ENCODE results near the gene FUBP3.

DNA sequence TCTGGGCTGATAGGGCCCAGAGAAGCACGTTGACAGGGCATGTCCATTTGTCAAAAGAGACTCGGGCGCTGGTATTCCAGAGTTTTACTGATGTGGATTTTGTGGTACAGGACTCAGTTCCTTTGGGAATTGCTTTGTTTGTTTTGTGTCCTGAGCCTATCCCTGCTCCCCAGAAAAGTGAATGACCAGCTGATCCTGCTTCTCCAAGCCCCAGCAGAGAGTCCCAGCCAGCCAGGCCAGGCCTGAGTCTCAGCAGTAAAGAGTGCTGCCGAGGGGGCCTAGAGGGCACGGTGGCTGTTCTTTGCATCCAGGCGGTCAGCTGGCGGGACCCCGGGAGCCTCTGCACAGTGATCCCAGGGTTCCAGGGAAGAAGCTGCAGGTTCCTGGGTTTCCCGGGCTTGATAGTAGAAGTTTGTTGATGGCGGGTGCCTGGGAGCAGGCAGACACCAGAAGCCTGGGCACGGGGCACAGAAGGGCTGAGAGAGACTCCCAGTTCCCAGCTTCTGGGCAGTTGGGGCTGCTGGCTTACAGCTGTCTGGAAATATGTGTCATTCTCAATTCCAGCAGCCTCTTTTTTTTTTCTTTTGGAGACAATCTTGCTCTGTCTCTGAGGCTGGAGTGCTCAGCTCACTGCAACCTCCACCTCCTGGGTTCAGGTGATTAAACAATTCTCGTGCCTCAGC is 93.7 kb downstream of the FUBP3 start:
- TF ChIP-seq, protein P1, sequence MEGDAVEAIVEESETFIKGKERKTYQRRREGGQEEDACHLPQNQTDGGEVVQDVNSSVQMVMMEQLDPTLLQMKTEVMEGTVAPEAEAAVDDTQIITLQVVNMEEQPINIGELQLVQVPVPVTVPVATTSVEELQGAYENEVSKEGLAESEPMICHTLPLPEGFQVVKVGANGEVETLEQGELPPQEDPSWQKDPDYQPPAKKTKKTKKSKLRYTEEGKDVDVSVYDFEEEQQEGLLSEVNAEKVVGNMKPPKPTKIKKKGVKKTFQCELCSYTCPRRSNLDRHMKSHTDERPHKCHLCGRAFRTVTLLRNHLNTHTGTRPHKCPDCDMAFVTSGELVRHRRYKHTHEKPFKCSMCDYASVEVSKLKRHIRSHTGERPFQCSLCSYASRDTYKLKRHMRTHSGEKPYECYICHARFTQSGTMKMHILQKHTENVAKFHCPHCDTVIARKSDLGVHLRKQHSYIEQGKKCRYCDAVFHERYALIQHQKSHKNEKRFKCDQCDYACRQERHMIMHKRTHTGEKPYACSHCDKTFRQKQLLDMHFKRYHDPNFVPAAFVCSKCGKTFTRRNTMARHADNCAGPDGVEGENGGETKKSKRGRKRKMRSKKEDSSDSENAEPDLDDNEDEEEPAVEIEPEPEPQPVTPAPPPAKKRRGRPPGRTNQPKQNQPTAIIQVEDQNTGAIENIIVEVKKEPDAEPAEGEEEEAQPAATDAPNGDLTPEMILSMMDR (IDR thresholded peaks at IDR 0.05; ENCODE audit: low read depth, low read length) = no peak
- no peak for TF ChIP-seq EZH2phosphoT487 (IDR thresholded peaks at IDR 0.05; ENCODE audit: low read depth)
